Skeletal muscle satellite cell (primary cell): ENCODE results near the gene HAAO.

Source experiments
- H3K27me3 ChIP-seq: 2 replicates; pipeline ENCODE4 v1.7.0; 2013; ENCODE audit warnings: low read length; ENCODE audit not compliant: control insufficient read depth, insufficient read depth
- H3K36me3 ChIP-seq: 2 replicates; pipeline ENCODE4 v1.7.0; 2013; ENCODE audit warnings: mild to moderate bottlenecking, control low read depth, low read length; ENCODE audit not compliant: insufficient read depth
- H3K4me1 ChIP-seq: 2 replicates; pipeline ENCODE4 v1.7.0; 2013; ENCODE audit warnings: low read length; ENCODE audit not compliant: control insufficient read depth, insufficient read depth
- H3K4me2 ChIP-seq: 2 replicates; pipeline ENCODE4 v1.7.0; 2013; ENCODE audit warnings: mild to moderate bottlenecking, low read length
- H3K4me3 ChIP-seq: 2 replicates; pipeline ENCODE4 v1.7.0; 2013; ENCODE audit warnings: low read length
- H3K9ac ChIP-seq: 2 replicates; pipeline ENCODE4 v1.7.0; 2013; ENCODE audit warnings: mild to moderate bottlenecking, low read depth, low read length, moderate library complexity
- H3K9me3 ChIP-seq: replicated peaks from 2 replicates; pipeline ENCODE4 v1.7.0; 2013; ENCODE audit warnings: mild to moderate bottlenecking, control low read depth, low read length

Gene HAAO

GRCh38 chr2:42788882-42789281 is 3.5 kb downstream of the HAAO start:
- no peak overlapping the region for H3K9ac ChIP-seq

GRCh38 chr2:42788478-42788793 is 3.9 kb downstream of the HAAO start:
- Histone ChIP-seq H3K36me3 (no peaks in the 10 kb centered on the region), H3K4me2 (no peak overlapping the region), H3K9me3 (no peaks in the 10 kb centered on the region), H3K4me1 (no peaks in the 10 kb centered on the region), H3K9ac (no peak overlapping the region), H3K4me3 (no peak overlapping the region), H3K27me3 (peaks cover 54% of the 10 kb centered on the region)

More at GRCh38 chr2:42788882-42789281, 3.5 kb downstream of the HAAO start:
- Histone ChIP-seq H3K4me3 (no peak overlapping the region), H3K27me3 (peaks cover 53% of the 10 kb centered on the region), H3K9me3 (no peaks in the 10 kb centered on the region), H3K36me3 (no peaks in the 10 kb centered on the region), H3K4me2 (no peak overlapping the region), H3K4me1 (no peaks in the 10 kb centered on the region)

- no peak overlapping the region for H3K9ac ChIP-seq
Observed at GRCh38 chr2:42787788-42788477, 4.5 kb downstream of the HAAO start.

GRCh38 chr2:42787424-42787787 is 5.0 kb downstream of the HAAO start:
- Histone ChIP-seq H3K9me3 (no peaks in the 10 kb centered on the region), H3K9ac (no peak overlapping the region), H3K4me1 (no peaks in the 10 kb centered on the region), H3K4me2 (no peak overlapping the region), H3K4me3 (no peak overlapping the region), H3K27me3 (peaks cover 44% of the 10 kb centered on the region), H3K36me3 (no peaks in the 10 kb centered on the region)

More at GRCh38 chr2:42787788-42788477, 4.5 kb downstream of the HAAO start:
- Histone ChIP-seq H3K4me2 (no peak overlapping the region), H3K4me3 (no peak overlapping the region), H3K36me3 (no peaks in the 10 kb centered on the region), H3K9me3 (no peaks in the 10 kb centered on the region), H3K4me1 (no peaks in the 10 kb centered on the region), H3K27me3 (peaks cover 49% of the 10 kb centered on the region)

- Histone ChIP-seq H3K9me3 (no peaks in the 10 kb centered on the region), H3K36me3 (no peaks in the 10 kb centered on the region), H3K4me3 (no peak overlapping the region), H3K9ac (no peak overlapping the region), H3K4me1 (no peaks in the 10 kb centered on the region), H3K4me2 (no peak overlapping the region), H3K27me3 (peaks cover 38% of the 10 kb centered on the region)
Observed at GRCh38 chr2:42786561-42787345, 5.6 kb downstream of the HAAO start.

- Histone ChIP-seq H3K9ac (no peak overlapping the region), H3K36me3 (no peaks in the 10 kb centered on the region), H3K4me2 (no peak overlapping the region), H3K4me1 (no peaks in the 10 kb centered on the region), H3K9me3 (no peaks in the 10 kb centered on the region), H3K4me3 (no peak overlapping the region), H3K27me3 (peaks cover 22% of the 10 kb centered on the region)
Observed at GRCh38 chr2:42784204-42784880, 8.0 kb downstream of the HAAO start.

GRCh38 chr2:42783511-42783910 is 8.9 kb downstream of the HAAO start:
- Histone ChIP-seq H3K4me3 (no peak overlapping the region), H3K36me3 (no peaks in the 10 kb centered on the region), H3K9ac (no peak overlapping the region), H3K9me3 (no peaks in the 10 kb centered on the region), H3K4me2 (no peak overlapping the region), H3K27me3 (peaks cover 18% of the 10 kb centered on the region), H3K4me1 (peaks cover 2% of the 10 kb centered on the region)

- no peaks in the 10 kb centered on the region for H3K9me3 ChIP-seq
- H3K9ac ChIP-seq = no peak overlapping the region
- H3K4me3 ChIP-seq = no peak overlapping the region
Observed at GRCh38 chr2:42781181-42781580, 11.2 kb downstream of the HAAO start.

GRCh38 chr2:42777883-42778805 is 14.2 kb downstream of the HAAO start:
- no peaks in the 10 kb centered on the region for H3K27me3 ChIP-seq
- H3K4me3 ChIP-seq = no peak overlapping the region
- H3K9me3 ChIP-seq = no peaks in the 10 kb centered on the region
- H3K9ac ChIP-seq = no peak overlapping the region
- H3K36me3 ChIP-seq = no peaks in the 10 kb centered on the region
- peaks cover 2% of the 10 kb centered on the region for H3K4me1 ChIP-seq
- H3K4me2 ChIP-seq = no peak overlapping the region

More at GRCh38 chr2:42781181-42781580, 11.2 kb downstream of the HAAO start:
- H3K36me3 ChIP-seq = no peaks in the 10 kb centered on the region
- H3K27me3 ChIP-seq = peaks cover 9% of the 10 kb centered on the region
- H3K4me1 ChIP-seq = peaks cover 2% of the 10 kb centered on the region
- H3K4me2 ChIP-seq = no peak overlapping the region

- no peak overlapping the region for H3K4me3 ChIP-seq
Observed at GRCh38 chr2:42775810-42776209, 16.6 kb downstream of the HAAO start.

GRCh38 chr2:42775186-42775585 is 17.2 kb downstream of the HAAO start:
- no peaks in the 10 kb centered on the region for H3K9me3 ChIP-seq
- no peak overlapping the region for H3K4me3 ChIP-seq
- H3K4me1 ChIP-seq = peaks cover 2% of the 10 kb centered on the region
- no peaks in the 10 kb centered on the region for H3K27me3 ChIP-seq
- no peaks in the 10 kb centered on the region for H3K36me3 ChIP-seq
- H3K9ac ChIP-seq = no peak overlapping the region
- H3K4me2 ChIP-seq = no peak overlapping the region

More at GRCh38 chr2:42775810-42776209, 16.6 kb downstream of the HAAO start:
- H3K9ac ChIP-seq = no peak overlapping the region
- no peaks in the 10 kb centered on the region for H3K36me3 ChIP-seq
- no peaks in the 10 kb centered on the region for H3K9me3 ChIP-seq
- H3K27me3 ChIP-seq = no peaks in the 10 kb centered on the region
- no peak overlapping the region for H3K4me2 ChIP-seq
- peaks cover 2% of the 10 kb centered on the region for H3K4me1 ChIP-seq
